Adipose tissue (tissue), 3 donors: Measurements from ENCODE around the gene DIP2B. TPM values are rescaled to one million over a fixed set of nuclear protein-coding genes. Genes with fewer than 3 reads are reported as not detected.
A peak's percentile ranks its signal among the peaks of the same experiment; 100 is the strongest.
"Not testable (repeated sequence)": the region's sequence is repeated elsewhere in the genome, so short reads cannot be mapped to it uniquely, and the experiment has no call there.

ENCODE experiments used
- H3K27ac ChIP-seq: one replicate; pipeline ENCODE4 v1.5.1; 2013; ENCODE audit warnings: low read depth, low read length
- WGBS, 3 donors: extraction: QIAGEN DNeasy Blood & Tissue Kit; methylation state at CpG; one replicate each; pipeline ENCODE4 v1.1.7; 2013; 5-methylcytosine and 5-hydroxymethylcytosine counted together
- polyA plus RNA-seq, 3 donors: library from polyadenylated mRNA; stranded (reverse); fragments of 200-250 nt; gene quantifications; one replicate each; pipeline ENCODE4 v1.2.3, GENCODE V29; 2013
- donor health status: healthy with polysubstance abuse.
- donor health status: Bipolar disorder and iron deficiency.
- donor health status: healthy.

The DIP2B gene
- 1 to 10 TPM; 4.4 to 5.7 (median 5.6) TPM for polyA plus RNA-seq

- peak within 1 kb of the TSS; percentile 45 for H3K27ac ChIP-seq
- WGBS, 3 donors: 0 to 1% (median 1%) methylated on average over 52 to 77 of the region's 77 CpGs
These were observed at the start of gene DIP2B for GRCh38 chr12:50504798-50505674. Gene DIP2B (plus strand): TSS chr12:50504985. CDS start chr12:50505141, 156 bp downstream.

GRCh38 chr12:50458606-50459005 lies 46.2 kb upstream of the DIP2B start:
- no peak overlapping the region for H3K27ac ChIP-seq

GRCh38 chr12:50467439-50467838 lies 37.3 kb upstream of the DIP2B start:
- no peak overlapping the region for H3K27ac ChIP-seq
- 82 to 96% (median 93%) methylated on average over 3 of the region's 3 CpGs for WGBS, 3 donors

DNA sequence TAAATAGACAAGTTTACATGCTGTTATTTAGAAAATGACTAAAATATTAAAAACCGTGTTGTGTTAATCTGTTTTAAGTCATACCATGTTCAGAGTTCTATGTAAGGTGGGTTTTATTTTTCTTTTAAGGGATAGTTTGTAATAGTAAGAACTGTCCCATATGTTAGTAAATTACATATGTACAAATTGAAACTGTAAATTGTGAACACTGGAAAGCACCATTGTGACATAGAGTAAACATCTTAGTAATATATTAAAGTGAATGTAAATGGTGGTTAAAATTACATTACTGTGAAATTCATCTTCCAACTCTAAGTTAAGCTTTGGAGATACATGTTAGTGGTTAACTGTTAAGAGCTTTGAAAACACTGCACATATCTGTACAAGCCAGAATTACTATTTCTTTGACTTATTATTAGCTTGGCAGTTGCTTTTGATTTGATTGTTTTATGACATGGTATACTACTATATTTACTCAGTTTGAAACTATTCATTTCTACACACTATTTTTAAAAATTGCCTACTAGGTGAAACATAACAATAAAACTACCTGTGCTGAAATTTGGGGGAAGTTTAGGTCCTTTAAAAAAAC lies 27.4 kb upstream of the DIP2B start:
- H3K27ac ChIP-seq: no peak overlapping the region
- 88 to 96% (median 91%) methylated on average over 1 of the region's 1 CpG for WGBS, 3 donors

DNA sequence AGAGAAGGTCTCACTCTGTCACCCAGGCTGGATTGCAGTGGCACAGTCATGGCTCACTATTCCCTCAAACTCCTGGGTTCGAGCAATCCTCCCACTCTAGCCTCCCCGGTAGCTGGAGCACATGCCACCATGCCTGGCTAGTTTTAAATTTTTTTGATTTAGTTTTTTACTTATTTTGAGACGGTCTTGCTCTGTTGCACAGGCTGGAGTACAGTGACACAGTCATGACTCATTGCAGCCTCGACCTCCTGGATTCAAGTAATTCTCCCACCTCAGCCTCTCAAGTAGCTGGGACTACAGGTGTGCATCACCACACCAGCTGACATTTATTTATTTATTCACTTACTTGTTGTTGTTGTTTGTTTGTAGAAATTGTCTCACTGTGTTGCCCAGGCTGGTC lies 22.2 kb upstream of the DIP2B start:
- 92 to 98% (median 95%) methylated on average over 4 of the region's 4 CpGs for WGBS, 3 donors
- H3K27ac ChIP-seq: no peak overlapping the region

DNA sequence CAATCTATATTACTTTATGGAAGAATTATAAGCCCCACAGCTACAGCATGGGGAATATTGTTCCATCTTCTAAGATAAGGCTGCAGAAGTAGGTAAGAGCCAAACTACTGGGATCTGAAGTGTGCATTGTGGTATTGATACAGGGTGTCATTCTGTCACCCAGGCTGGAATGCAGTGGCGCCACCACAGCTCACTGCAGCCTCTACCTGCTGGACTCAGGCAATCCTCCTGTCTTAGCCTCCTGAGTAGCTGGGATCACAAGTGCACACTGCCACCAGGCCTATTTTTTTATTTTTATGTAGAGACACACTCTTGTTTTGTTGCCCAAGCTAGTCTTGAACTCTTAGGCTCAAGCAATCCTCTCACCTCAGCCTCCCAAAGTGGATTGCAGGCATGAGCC lies 21.3 kb upstream of the DIP2B start:
- H3K27ac ChIP-seq: no peak overlapping the region
- 97 to 100% (median 100%) methylated on average over 1 of the region's 1 CpG for WGBS, 3 donors

DNA sequence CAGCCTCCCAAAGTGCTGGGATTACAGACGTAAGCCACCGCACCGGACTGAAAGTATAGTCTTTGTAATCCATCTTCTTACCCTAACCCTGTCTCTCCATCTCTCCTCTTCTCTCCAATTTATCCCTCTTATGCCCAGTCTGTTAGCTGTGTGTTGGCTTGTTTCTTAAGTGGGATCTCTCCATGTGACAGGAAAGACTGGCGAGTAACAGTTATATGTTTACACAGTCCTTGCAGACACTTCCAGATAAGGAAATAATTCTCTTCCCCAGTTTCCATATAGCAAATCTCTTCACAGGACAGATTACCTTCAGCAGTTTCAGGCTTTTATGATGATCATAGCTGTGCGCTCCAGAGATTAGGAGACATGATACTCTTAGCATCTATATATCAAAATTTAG lies 16.0 kb upstream of the DIP2B start:
- H3K27ac ChIP-seq: no peak overlapping the region
- WGBS, 3 donors: 84 to 93% (median 84%) methylated on average over 5 of the region's 5 CpGs

DNA sequence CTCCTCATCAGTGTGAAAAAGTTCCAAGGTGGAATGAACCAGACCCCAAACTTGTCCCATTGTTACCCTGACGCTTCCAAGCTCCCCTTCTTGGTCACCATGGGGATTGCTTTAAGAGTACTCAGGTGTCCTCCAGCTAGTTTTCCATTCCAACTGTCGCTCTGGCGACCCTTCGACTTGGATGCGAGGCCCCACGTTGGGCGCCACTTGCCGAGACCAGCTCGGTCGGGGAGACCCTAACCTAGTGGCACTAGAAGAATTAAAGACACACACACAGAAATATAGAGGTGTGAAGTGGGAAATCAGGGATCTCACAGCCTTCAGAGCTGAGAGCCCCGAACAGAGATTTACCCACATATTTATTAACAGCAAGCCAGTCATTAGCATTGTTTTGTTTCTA lies 6.7 kb upstream of the DIP2B start:
- WGBS, 3 donors: 93 to 94% (median 94%) methylated on average over 11 of the region's 11 CpGs

GRCh38 chr12:50505675-50506530 lies 1.1 kb downstream of the DIP2B start:
- WGBS, 3 donors: 1 to 3% (median 1%) methylated on average over 11 of the region's 11 CpGs
- no peak overlapping the region for H3K27ac ChIP-seq

More for the DNA sequence above, 6.7 kb upstream of the DIP2B start:
- not testable (repeated sequence) for H3K27ac ChIP-seq

- no peak overlapping the region for H3K27ac ChIP-seq
- 8 to 29% (median 27%) methylated on average over 2 of the region's 2 CpGs for WGBS, 3 donors
These were observed 2.1 kb downstream of the DIP2B start for GRCh38 chr12:50506753-50507473.

GRCh38 chr12:50507474-50507838 lies 2.7 kb downstream of the DIP2B start:
- 79 to 84% (median 82%) methylated on average over 11 of the region's 11 CpGs for whole genome bisulfite sequencing, 3 donors
- no peak overlapping the region for H3K27ac ChIP-seq

- WGBS, 3 donors: 41 to 68% (median 64%) methylated on average over 2 of the region's 2 CpGs
- H3K27ac ChIP-seq: no peak overlapping the region
These were observed 3.1 kb downstream of the DIP2B start for GRCh38 chr12:50507930-50508329.

DNA sequence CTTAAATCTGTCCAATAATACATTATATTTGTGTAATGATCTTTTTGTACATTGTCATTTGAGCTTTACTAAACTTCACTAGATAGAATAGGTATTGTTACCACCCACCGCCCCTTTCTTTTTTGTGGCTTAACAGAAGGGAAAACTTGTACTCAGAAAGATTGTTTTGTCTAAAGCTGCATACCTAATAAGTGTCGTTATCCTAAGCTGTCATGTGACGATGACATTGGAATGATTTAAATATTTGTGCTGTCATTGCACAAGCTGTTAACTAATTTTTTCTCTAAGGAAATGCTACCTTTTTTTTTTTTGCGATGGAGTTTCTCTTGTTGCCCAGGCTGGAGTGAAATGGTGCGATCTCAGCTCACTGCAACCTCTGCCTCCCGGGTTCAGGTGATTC lies 3.6 kb downstream of the DIP2B start:
- no peak overlapping the region for H3K27ac ChIP-seq
- WGBS, 3 donors: 56 to 71% (median 64%) methylated on average over 6 of the region's 6 CpGs

GRCh38 chr12:50508970-50509663 lies 4.3 kb downstream of the DIP2B start:
- no peak overlapping the region for H3K27ac ChIP-seq
- 42 to 63% (median 51%) methylated on average over 7 of the region's 7 CpGs for WGBS, 3 donors

- no peak overlapping the region for H3K27ac ChIP-seq
- WGBS, 3 donors: 68 to 82% (median 79%) methylated on average over 4 of the region's 4 CpGs
These were observed 9.9 kb downstream of the DIP2B start for GRCh38 chr12:50514526-50515276.

DNA sequence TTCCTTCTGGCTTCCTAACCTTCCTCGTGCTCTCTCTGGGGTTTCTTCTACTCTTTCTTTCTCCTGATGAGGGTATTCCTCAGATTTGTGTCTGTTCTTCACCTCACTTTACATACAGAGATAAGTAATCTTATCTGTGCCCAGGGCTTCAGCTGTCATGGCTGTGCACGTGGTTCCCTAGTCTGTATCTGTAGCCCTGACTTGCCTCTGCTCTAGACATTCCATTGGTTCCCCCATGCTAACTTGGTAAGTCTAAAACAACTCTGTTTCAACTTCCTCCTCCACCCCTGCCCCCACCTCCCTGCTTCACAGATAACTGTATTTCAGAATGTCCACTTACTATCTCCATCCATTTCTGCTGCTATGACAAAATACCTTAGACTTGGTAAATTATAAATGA lies 10.8 kb downstream of the DIP2B start:
- 58 to 74% (median 65%) methylated on average over 2 of the region's 2 CpGs for WGBS, 3 donors

GRCh38 chr12:50517421-50518048 lies 12.8 kb downstream of the DIP2B start:
- 21 to 60% (median 27%) methylated on average over 3 of the region's 3 CpGs for WGBS, 3 donors
- no peak overlapping the region for H3K27ac ChIP-seq

More for the DNA sequence above, 10.8 kb downstream of the DIP2B start:
- H3K27ac ChIP-seq: no peak overlapping the region
